Lower leg skin (tissue), 4 donors: ENCODE measurements around the gene COA6. TPM values are rescaled to one million over a fixed set of nuclear protein-coding genes. Genes with fewer than 3 reads are reported as not detected.

ENCODE experiments used
- DNase-seq, 2 donors: peaks; one replicate each; pipeline ENCODE4 v3.0.0-alpha.2; 2019; ENCODE audit warnings: low spot score in 2 of 2
- H3K4me3 ChIP-seq: fragments of 200-600 bp; sonication (generic); 2 replicates; pipeline ENCODE4 v1.5.1; 2017; ENCODE audit warnings: mild to moderate bottlenecking, low read depth; ENCODE audit not compliant: poor library complexity, severe bottlenecking
- CTCF ChIP-seq, 3 donors: fragments of 450-650 bp; IDR thresholded peaks; one replicate each; pipeline ENCODE4 v1.5.1; 2016; ENCODE audit warnings: antibody characterized with exemption in 3 of 3, mild to moderate bottlenecking in 3 of 3, moderate library complexity in 2 of 3
- POLR2A ChIP-seq, 2 donors: fragments of 450-650 bp; IDR thresholded peaks; one replicate each; pipeline ENCODE4 v1.6.1; 2016 to 2017; ENCODE audit warnings: antibody characterized with exemption in 2 of 2, mild to moderate bottlenecking in 1 of 2, moderate library complexity in 1 of 2
- WGBS, 2 donors: methylation state at CpG; one replicate each; pipeline ENCODE4 v1.1.5; 2018; 5-methylcytosine and 5-hydroxymethylcytosine counted together
- intact Hi-C: fragments of 100-400 bp; cut with DNase I; formaldehyde crosslinking; loops from one replicate; pipeline ENCODE4 v1.15.0; 2023; ENCODE audit warnings: low total_unique reads
- total RNA-seq, 4 donors: library from RNA; depleted of rRNA; stranded (reverse); fragments of >200 nt; gene quantifications; one replicate each; pipeline ENCODE4 v1.1.0, GENCODE V29; 2016

COA6 gene
- total RNA-seq, 4 donors from 2014 or later, result 9.8 to 33.3 (median 14.8) TPM

- H3K4me3 ChIP-seq, result no peak overlapping the region
- DNase-seq, result no peak
- TF ChIP-seq CTCF (IDR thresholded peaks at IDR 0.05) (no peak), POLR2A (IDR thresholded peaks at IDR 0.05) (no peak)
- intact Hi-C loops, result no loop called here
- WGBS, 2 donors, result 87 to 95% methylated on average over 6 of the region's 6 CpGs
Measured at GRCh38 chr1:234388094-234388493, 14.8 kb downstream of the COA6 start.

GRCh38 chr1:234393190-234393589, 19.9 kb downstream of the COA6 start:
- no peak overlapping the region for H3K4me3 ChIP-seq
- DNase-seq, result no peak
- 77 to 81% methylated on average over 6 of the region's 6 CpGs for WGBS, 2 donors
- no peak for TF ChIP-seq CTCF (IDR thresholded peaks at IDR 0.05)
- TF ChIP-seq POLR2A (IDR thresholded peaks at IDR 0.05), result no peak
- intact Hi-C loops, result no loop called here

GRCh38 chr1:234395297-234395696, 22.0 kb downstream of the COA6 start:
- no peak overlapping the region for H3K4me3 ChIP-seq
- TF ChIP-seq CTCF (IDR thresholded peaks at IDR 0.05) (no peak), POLR2A (IDR thresholded peaks at IDR 0.05) (no peak)
- no peak for DNase-seq
- intact Hi-C loops, result no loop called here
- WGBS, 2 donors, result 86 to 90% methylated on average over 5 of the region's 5 CpGs

GRCh38 chr1:234396092-234396491, 22.8 kb downstream of the COA6 start:
- intact Hi-C loops, result no loop called here
- H3K4me3 ChIP-seq, result no peak overlapping the region
- no peak for DNase-seq
- TF ChIP-seq POLR2A (IDR thresholded peaks at IDR 0.05) (no peak), CTCF (IDR thresholded peaks at IDR 0.05) (no peak)
- WGBS, 2 donors, result 92 to 95% methylated on average over 8 of the region's 8 CpGs

- no peak for DNase-seq
- TF ChIP-seq CTCF (IDR thresholded peaks at IDR 0.05) (no peak), POLR2A (IDR thresholded peaks at IDR 0.05) (no peak)
- intact Hi-C loops, result no loop called here
- no peak overlapping the region for H3K4me3 ChIP-seq
- 92 to 94% methylated on average over 6 of the region's 6 CpGs for whole genome bisulfite sequencing, 2 donors
Measured at GRCh38 chr1:234396871-234397270, 23.6 kb downstream of the COA6 start.

GRCh38 chr1:234397732-234398131, 24.5 kb downstream of the COA6 start:
- no peak for DNase-seq
- intact Hi-C loops, result no loop called here
- no peak overlapping the region for H3K4me3 ChIP-seq
- no peak for TF ChIP-seq POLR2A (IDR thresholded peaks at IDR 0.05)
- TF ChIP-seq CTCF (IDR thresholded peaks at IDR 0.05), result no peak
- 66 to 80% methylated on average over 3 of the region's 5 CpGs for WGBS, 2 donors
